ENCODE results near the gene STAT3. TPM values are rescaled to one million over a fixed set of nuclear protein-coding genes. Genes with fewer than 3 reads are reported as not detected.

Gene STAT3
- total and polyA plus RNA-seq, 2 experiments from 2014 or later, result 152 to 163 TPM

- no peaks in the 10 kb centered on the region for H3K9me2 ChIP-seq (replicated peaks; ENCODE audit: insufficient read depth)
- no peaks in the 10 kb centered on the region for H3K36me3 ChIP-seq (replicated peaks; ENCODE audit: insufficient read depth, low read depth)
- WGBS (ENCODE audit: low lambda C conversion rate, missing lambda C conversion rate), result 97% methylated on average over 7 of the region's 7 CpGs
- peaks cover 12% of the 10 kb centered on the region for H3K4me1 ChIP-seq (ENCODE audit: insufficient read depth)
- TF ChIP-seq EZH2phosphoT487 (IDR thresholded peaks at IDR 0.05; ENCODE audit: low read depth, severe bottlenecking, unreplicated experiment) (no peak), EZH2 (IDR thresholded peaks at IDR 0.05; ENCODE audit: borderline replicate concordance) (no peak), CTCF (IDR thresholded peaks at IDR 0.05; ENCODE audit: poor library complexity) (no peak)
- DNase-seq (ENCODE audit: low spot score), result no peak
- no peak overlapping the region for H2AFZ ChIP-seq
- H3K27ac ChIP-seq, result no peak overlapping the region
- no peak overlapping the region for H3K4me3 ChIP-seq
- no peaks in the 10 kb centered on the region for H3K9me3 ChIP-seq (ENCODE audit: low read depth)
- H3K27me3 ChIP-seq, result peaks cover 6% of the 10 kb centered on the region
- H4K20me1 ChIP-seq (ENCODE audit: insufficient read depth, poor library complexity, severe bottlenecking), result no peaks in the 10 kb centered on the region
- H3K79me2 ChIP-seq, result no peaks in the 10 kb centered on the region
- no peak overlapping the region for H3K4me2 ChIP-seq
Observed at GRCh38 chr17:42284566-42284965, 103.7 kb downstream of the STAT3 start.

DNA sequence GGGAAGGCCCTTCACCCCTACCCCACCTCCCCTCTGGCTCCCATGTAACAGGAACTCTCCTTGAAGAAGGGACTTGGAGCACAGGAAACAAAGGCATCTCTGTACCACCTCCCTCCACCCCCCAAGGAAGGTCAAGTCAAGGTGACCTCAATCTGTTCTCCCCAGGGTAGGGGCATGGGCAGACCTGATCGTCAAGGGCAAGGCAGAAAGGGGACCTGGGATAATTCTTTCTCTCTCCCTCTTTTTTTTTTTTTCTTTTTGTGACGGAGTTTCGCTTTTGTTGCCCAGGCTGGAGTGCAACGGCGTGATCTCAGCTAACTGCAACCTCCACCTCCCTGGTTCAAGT is 104.2 kb downstream of the STAT3 start:
- Histone ChIP-seq H3K4me2 (no peak overlapping the region), H3K4me1 (ENCODE audit: insufficient read depth) (peaks cover 12% of the 10 kb centered on the region), H2AFZ (no peak overlapping the region), H3K9me3 (ENCODE audit: low read depth) (no peaks in the 10 kb centered on the region), H3K36me3 (replicated peaks; ENCODE audit: insufficient read depth, low read depth) (no peaks in the 10 kb centered on the region), H3K9me2 (replicated peaks; ENCODE audit: insufficient read depth) (no peaks in the 10 kb centered on the region), H3K27ac (no peak overlapping the region), H3K4me3 (no peak overlapping the region), H3K27me3 (peaks cover 6% of the 10 kb centered on the region), H3K79me2 (no peaks in the 10 kb centered on the region), H4K20me1 (ENCODE audit: insufficient read depth, poor library complexity, severe bottlenecking) (no peaks in the 10 kb centered on the region)
- no peak for TF ChIP-seq CTCF (IDR thresholded peaks at IDR 0.05; ENCODE audit: poor library complexity)
- TF ChIP-seq EZH2phosphoT487 (IDR thresholded peaks at IDR 0.05; ENCODE audit: low read depth, severe bottlenecking, unreplicated experiment), result no peak
- WGBS (ENCODE audit: low lambda C conversion rate, missing lambda C conversion rate), result 94% methylated on average over 5 of the region's 5 CpGs
- no peak for DNase-seq (ENCODE audit: low spot score)

- H3K36me3 ChIP-seq (replicated peaks; ENCODE audit: insufficient read depth, low read depth), result no peaks in the 10 kb centered on the region
- H3K4me3 ChIP-seq, result no peak overlapping the region
- peaks cover 6% of the 10 kb centered on the region for H3K27me3 ChIP-seq
- H2AFZ ChIP-seq, result no peak overlapping the region
- DNase-seq (ENCODE audit: low spot score), result no peak
- no peaks in the 10 kb centered on the region for H3K9me2 ChIP-seq (replicated peaks; ENCODE audit: insufficient read depth)
- WGBS (ENCODE audit: low lambda C conversion rate, missing lambda C conversion rate), result 93% methylated on average over 7 of the region's 7 CpGs
- H3K4me1 ChIP-seq (ENCODE audit: insufficient read depth), result peaks cover 12% of the 10 kb centered on the region
- TF ChIP-seq EZH2 (IDR thresholded peaks at IDR 0.05; ENCODE audit: borderline replicate concordance), result no peak
- no peak for TF ChIP-seq EZH2phosphoT487 (IDR thresholded peaks at IDR 0.05; ENCODE audit: low read depth, severe bottlenecking, unreplicated experiment)
- no peak for TF ChIP-seq CTCF (IDR thresholded peaks at IDR 0.05; ENCODE audit: poor library complexity)
- H3K79me2 ChIP-seq, result no peaks in the 10 kb centered on the region
- H3K9me3 ChIP-seq (ENCODE audit: low read depth), result no peaks in the 10 kb centered on the region
- H4K20me1 ChIP-seq (ENCODE audit: insufficient read depth, poor library complexity, severe bottlenecking), result no peaks in the 10 kb centered on the region
- no peak overlapping the region for H3K27ac ChIP-seq
- H3K4me2 ChIP-seq, result no peak overlapping the region
Observed at GRCh38 chr17:42283241-42284023, 104.8 kb downstream of the STAT3 start.

Data from hepatocyte (in vitro differentiated cells).